ENCODE data around the gene TSPAN7. TPM values are rescaled to one million over a fixed set of nuclear protein-coding genes. Genes with fewer than 3 reads are reported as not detected.

Gene TSPAN7
- total RNA-seq, 1 donor from 2014 or later: 3.5 TPM

GRCh38 chrX:38638952-38639529 is 77.7 kb downstream of the TSPAN7 start:
- Mint-ChIP-seq H3K9me3 (ENCODE audit: unreplicated experiment) (no peaks in the 10 kb centered on the region), H3K27ac (ENCODE audit: unreplicated experiment) (no peak overlapping the region), H3K27me3 (ENCODE audit: low read depth, unreplicated experiment) (no peaks in the 10 kb centered on the region), H3K36me3 (ENCODE audit: low read depth, unreplicated experiment) (no peaks in the 10 kb centered on the region), H3K4me3 (ENCODE audit: unreplicated experiment) (no peak overlapping the region), H3K4me1 (ENCODE audit: low read depth, unreplicated experiment) (no peaks in the 10 kb centered on the region)
- no peak overlapping the region for H3K4me3 ChIP-seq (ENCODE audit: insufficient read depth, low read depth, low read length)
- no peak overlapping the region for H2AFZ ChIP-seq (ENCODE audit: low read depth, low read length)
- H3K9ac ChIP-seq (ENCODE audit: low read length): no peak overlapping the region
- no peak overlapping the region for H3K4me2 ChIP-seq (ENCODE audit: low read length)
- no peaks in the 10 kb centered on the region for H3K4me1 ChIP-seq (ENCODE audit: insufficient read depth, low read length)
- FAIRE-seq: no peak
- no peak for DNase-seq (ENCODE audit: low read depth)
- no peak overlapping the region for H3K27ac ChIP-seq (ENCODE audit: low read depth, low read length)
- no peaks in the 10 kb centered on the region for H3K27me3 ChIP-seq (ENCODE audit: insufficient read depth, low read length)
- TF ChIP-seq, protein P1, sequence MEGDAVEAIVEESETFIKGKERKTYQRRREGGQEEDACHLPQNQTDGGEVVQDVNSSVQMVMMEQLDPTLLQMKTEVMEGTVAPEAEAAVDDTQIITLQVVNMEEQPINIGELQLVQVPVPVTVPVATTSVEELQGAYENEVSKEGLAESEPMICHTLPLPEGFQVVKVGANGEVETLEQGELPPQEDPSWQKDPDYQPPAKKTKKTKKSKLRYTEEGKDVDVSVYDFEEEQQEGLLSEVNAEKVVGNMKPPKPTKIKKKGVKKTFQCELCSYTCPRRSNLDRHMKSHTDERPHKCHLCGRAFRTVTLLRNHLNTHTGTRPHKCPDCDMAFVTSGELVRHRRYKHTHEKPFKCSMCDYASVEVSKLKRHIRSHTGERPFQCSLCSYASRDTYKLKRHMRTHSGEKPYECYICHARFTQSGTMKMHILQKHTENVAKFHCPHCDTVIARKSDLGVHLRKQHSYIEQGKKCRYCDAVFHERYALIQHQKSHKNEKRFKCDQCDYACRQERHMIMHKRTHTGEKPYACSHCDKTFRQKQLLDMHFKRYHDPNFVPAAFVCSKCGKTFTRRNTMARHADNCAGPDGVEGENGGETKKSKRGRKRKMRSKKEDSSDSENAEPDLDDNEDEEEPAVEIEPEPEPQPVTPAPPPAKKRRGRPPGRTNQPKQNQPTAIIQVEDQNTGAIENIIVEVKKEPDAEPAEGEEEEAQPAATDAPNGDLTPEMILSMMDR (IDR thresholded peaks at IDR 0.05; ENCODE audit: insufficient read depth, low read depth, low read length): no peak
- no peak for TF ChIP-seq EZH2 (IDR thresholded peaks at IDR 0.05; ENCODE audit: insufficient read depth, low read length)
- no peaks in the 10 kb centered on the region for H3K9me3 ChIP-seq (ENCODE audit: insufficient read depth, low read depth, low read length)
- no peaks in the 10 kb centered on the region for H4K20me1 ChIP-seq (ENCODE audit: insufficient read depth, low read length)
- H3K36me3 ChIP-seq (ENCODE audit: insufficient read depth, low read length): no peaks in the 10 kb centered on the region
- no peaks in the 10 kb centered on the region for H3K79me2 ChIP-seq (ENCODE audit: insufficient read depth, low read length)

DNA sequence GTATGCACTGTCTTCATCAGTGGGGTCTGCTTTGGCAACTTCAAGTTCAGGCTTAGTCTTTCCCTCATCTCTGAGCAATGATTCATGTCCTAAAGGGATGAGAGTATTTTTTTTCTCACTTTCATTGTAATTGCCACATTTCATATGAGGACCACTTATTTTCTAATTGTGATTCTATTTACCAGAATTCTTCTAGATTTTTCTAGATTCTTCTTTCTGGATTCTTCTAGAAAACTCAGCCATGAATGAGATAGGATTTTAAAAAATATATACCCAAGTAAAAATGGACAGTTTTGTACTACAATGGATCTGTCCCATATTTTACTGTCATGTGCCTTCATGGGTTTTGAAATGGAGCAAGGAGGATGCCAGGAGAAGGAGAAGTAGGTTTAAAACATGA is 78.4 kb downstream of the TSPAN7 start:
- Mint-ChIP-seq H3K9me3 (ENCODE audit: unreplicated experiment) (no peaks in the 10 kb centered on the region), H3K27me3 (ENCODE audit: low read depth, unreplicated experiment) (no peaks in the 10 kb centered on the region)

GRCh38 chrX:38641197-38641596 is 79.9 kb downstream of the TSPAN7 start:
- no peak for TF ChIP-seq EZH2 (IDR thresholded peaks at IDR 0.05; ENCODE audit: insufficient read depth, low read length)
- TF ChIP-seq, protein P1 (IDR thresholded peaks at IDR 0.05; ENCODE audit: insufficient read depth, low read depth, low read length): no peak
- H3K36me3 ChIP-seq (ENCODE audit: insufficient read depth, low read length): no peaks in the 10 kb centered on the region
- H3K27ac Mint-ChIP-seq (ENCODE audit: unreplicated experiment): no peak overlapping the region
- H3K4me2 ChIP-seq (ENCODE audit: low read length): no peak overlapping the region
- no peak overlapping the region for H3K9ac ChIP-seq (ENCODE audit: low read length)
- H3K4me1 ChIP-seq (ENCODE audit: insufficient read depth, low read length): no peaks in the 10 kb centered on the region
- H3K27ac ChIP-seq (ENCODE audit: low read depth, low read length): no peak overlapping the region
- H3K36me3 Mint-ChIP-seq (ENCODE audit: low read depth, unreplicated experiment): no peaks in the 10 kb centered on the region
- H3K27me3 Mint-ChIP-seq (ENCODE audit: low read depth, unreplicated experiment): no peaks in the 10 kb centered on the region
- H3K9me3 Mint-ChIP-seq (ENCODE audit: unreplicated experiment): no peaks in the 10 kb centered on the region
- no peak overlapping the region for H3K4me3 ChIP-seq (ENCODE audit: insufficient read depth, low read depth, low read length)
- FAIRE-seq: no peak
- H3K4me1 Mint-ChIP-seq (ENCODE audit: low read depth, unreplicated experiment): no peaks in the 10 kb centered on the region
- H3K9me3 ChIP-seq (ENCODE audit: insufficient read depth, low read depth, low read length): no peaks in the 10 kb centered on the region
- DNase-seq (ENCODE audit: low read depth): no peak
- H2AFZ ChIP-seq (ENCODE audit: low read depth, low read length): no peak overlapping the region
- H3K4me3 Mint-ChIP-seq (ENCODE audit: unreplicated experiment): no peak overlapping the region
- H4K20me1 ChIP-seq (ENCODE audit: insufficient read depth, low read length): no peaks in the 10 kb centered on the region
- no peaks in the 10 kb centered on the region for H3K79me2 ChIP-seq (ENCODE audit: insufficient read depth, low read length)
- no peaks in the 10 kb centered on the region for H3K27me3 ChIP-seq (ENCODE audit: insufficient read depth, low read length)

More for the DNA sequence above, 78.4 kb downstream of the TSPAN7 start:
- DNase-seq (ENCODE audit: low read depth) (no peak), FAIRE-seq (peak; percentile 73)
- H3K4me3 Mint-ChIP-seq (ENCODE audit: unreplicated experiment): no peak overlapping the region
- TF ChIP-seq, protein P1 (IDR thresholded peaks at IDR 0.05; ENCODE audit: insufficient read depth, low read depth, low read length): no peak
- TF ChIP-seq EZH2 (IDR thresholded peaks at IDR 0.05; ENCODE audit: insufficient read depth, low read length): no peak
- Histone ChIP-seq H3K4me1 (ENCODE audit: insufficient read depth, low read length) (no peaks in the 10 kb centered on the region), H3K9ac (ENCODE audit: low read length) (no peak overlapping the region), H3K79me2 (ENCODE audit: insufficient read depth, low read length) (no peaks in the 10 kb centered on the region), H3K9me3 (ENCODE audit: insufficient read depth, low read depth, low read length) (no peaks in the 10 kb centered on the region), H2AFZ (ENCODE audit: low read depth, low read length) (no peak overlapping the region), H3K4me2 (ENCODE audit: low read length) (no peak overlapping the region), H3K4me3 (ENCODE audit: insufficient read depth, low read depth, low read length) (no peak overlapping the region), H4K20me1 (ENCODE audit: insufficient read depth, low read length) (no peaks in the 10 kb centered on the region), H3K36me3 (ENCODE audit: insufficient read depth, low read length) (no peaks in the 10 kb centered on the region), H3K27me3 (ENCODE audit: insufficient read depth, low read length) (no peaks in the 10 kb centered on the region), H3K27ac (ENCODE audit: low read depth, low read length) (no peak overlapping the region)
- H3K4me1 Mint-ChIP-seq (ENCODE audit: low read depth, unreplicated experiment): no peaks in the 10 kb centered on the region
- H3K36me3 Mint-ChIP-seq (ENCODE audit: low read depth, unreplicated experiment): no peaks in the 10 kb centered on the region
- no peak overlapping the region for H3K27ac Mint-ChIP-seq (ENCODE audit: unreplicated experiment)

Data from astrocyte (in vitro differentiated cells and primary cell).